UCSD-AML1 (cell line): Measurements from ENCODE around the gene ATG2B.

Experiments
- DNase-seq: peaks from one replicate; lab custom pipeline; 2025; ENCODE audit not compliant: unreplicated experiment; lab: John Stamatoyannopoulos, UW

ATG2B gene

DNA sequence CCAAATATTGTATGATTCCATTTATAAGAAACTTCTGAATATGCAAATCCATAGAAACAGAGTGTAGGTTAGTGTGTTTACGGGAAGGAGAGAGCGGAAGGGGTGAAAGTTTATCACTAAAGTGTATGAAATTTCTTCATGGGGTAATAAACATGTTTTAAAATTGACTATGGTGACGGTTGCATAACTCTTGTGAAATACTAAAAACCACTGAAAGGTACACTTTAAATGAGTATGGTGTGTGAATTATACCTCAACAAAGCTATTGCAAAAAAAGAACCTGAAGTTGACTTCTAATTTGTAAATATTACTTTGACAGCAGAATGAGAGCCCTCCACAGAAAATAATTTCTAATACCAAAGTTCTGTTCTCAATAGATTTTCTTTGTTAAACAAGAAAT, 47.1 kb downstream of the ATG2B start:
- DNase-seq, result no peak

- no peak for DNase-seq
These were observed 52.2 kb downstream of the ATG2B start for GRCh38 chr14:96310906-96311305.

DNA sequence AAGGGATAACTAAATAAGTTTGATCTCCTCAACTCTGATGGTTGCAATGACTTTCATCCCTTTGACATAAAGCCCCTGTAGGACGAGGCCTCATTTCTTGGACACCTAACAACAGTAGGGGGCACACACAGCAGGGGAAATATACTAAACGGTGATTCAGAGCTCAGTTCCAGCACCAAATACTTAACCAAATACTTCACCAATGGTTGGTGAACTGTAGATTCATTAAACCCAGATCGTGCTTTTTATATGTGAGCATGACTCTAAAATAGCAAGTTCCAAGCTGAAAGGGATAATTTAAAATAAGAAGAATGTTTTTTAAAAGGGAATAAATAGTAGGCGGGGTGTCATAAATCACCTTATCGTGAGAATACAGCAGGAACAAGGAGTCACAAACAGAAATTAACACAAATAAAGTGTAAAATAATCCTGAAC, 53.2 kb downstream of the ATG2B start:
- DNase-seq, result no peak

DNA sequence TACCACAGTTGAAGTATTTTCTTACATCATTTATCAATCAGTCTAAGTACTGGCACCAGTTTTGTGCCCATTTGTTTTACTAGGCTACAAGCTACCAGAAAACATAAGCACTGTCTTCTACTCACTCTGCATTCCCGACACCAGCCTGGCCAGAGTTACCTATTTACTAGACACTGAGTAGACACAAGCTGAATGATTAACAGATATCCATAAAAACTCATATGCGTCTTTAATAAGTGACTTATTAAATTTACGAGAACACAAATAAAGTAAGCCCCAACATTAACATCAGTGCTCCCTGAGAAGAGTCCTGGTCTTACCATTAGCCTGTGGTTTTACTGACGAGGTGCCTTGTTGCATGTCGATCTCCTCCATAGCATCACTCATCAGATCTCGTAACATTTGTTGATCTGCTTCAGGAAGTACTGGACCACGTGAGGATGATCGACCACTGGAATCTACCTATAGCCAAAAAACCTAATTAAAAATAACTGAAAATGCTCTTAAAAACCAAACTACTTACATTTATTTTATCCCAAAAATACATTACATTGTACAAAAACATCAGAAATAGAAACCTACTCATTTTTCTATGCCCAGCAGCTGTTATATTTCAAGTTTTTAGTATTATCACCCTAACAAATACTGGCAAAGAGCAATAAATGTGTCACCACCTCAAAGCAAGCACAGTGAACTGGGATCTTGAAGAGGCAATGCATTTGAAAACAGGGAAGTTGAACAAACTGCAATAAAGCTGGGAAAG, 53.8 kb downstream of the ATG2B start:
- DNase-seq, result no peak

GRCh38 chr14:96307434-96307833, 55.7 kb downstream of the ATG2B start:
- no peak for DNase-seq

- no peak for DNase-seq
These were observed 58.2 kb downstream of the ATG2B start for GRCh38 chr14:96304956-96305355.

DNA sequence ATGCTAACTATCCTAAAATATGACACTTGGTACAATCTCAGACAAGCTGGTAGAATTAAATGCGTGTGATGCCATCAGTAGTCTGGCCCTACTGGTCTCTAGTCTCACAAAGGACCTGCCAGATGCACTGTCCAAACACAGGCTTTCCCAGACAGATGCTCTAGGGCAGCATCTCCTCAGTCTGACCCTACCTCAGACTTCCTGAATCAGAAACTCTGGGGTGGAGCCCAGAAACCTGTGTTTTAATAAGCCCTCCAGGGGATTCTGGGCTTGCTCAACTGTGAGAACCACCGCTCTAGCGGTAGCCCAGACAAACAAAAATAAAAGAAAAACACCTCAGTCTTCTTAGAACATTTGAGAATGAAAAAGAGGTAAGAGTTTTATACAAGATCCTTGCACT, 59.2 kb downstream of the ATG2B start:
- DNase-seq, result no peak

GRCh38 chr14:96299441-96299840, 63.7 kb downstream of the ATG2B start:
- no peak for DNase-seq

DNA sequence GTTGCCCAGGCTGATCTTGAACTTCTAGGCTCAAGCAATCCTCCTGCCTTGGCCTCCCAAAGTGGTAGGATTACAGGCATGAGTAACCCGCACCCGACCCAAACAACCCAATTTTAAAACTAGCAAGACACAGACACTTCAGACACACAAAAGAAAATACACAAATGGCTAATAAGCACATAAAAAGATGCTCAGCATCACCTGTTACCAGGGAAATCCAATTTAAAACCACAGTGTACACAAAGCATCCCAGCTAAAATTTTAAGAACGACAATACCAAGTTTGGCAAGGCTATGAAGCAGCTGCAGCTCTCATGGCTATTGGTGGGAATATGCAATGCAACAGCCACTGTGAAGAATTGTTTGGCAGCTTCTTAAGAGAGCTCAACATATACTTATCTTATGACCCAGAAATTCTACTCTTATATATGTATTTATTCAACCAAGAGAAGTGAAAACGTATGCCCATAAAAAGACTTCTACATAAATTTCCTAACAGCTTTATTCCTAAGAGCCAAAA, 65.1 kb downstream of the ATG2B start:
- DNase-seq, result no peak

- DNase-seq, result no peak
These were observed 66.1 kb downstream of the ATG2B start for GRCh38 chr14:96297000-96297399.

- no peak for DNase-seq
These were observed 68.9 kb downstream of the ATG2B start for GRCh38 chr14:96294246-96294645.

DNA sequence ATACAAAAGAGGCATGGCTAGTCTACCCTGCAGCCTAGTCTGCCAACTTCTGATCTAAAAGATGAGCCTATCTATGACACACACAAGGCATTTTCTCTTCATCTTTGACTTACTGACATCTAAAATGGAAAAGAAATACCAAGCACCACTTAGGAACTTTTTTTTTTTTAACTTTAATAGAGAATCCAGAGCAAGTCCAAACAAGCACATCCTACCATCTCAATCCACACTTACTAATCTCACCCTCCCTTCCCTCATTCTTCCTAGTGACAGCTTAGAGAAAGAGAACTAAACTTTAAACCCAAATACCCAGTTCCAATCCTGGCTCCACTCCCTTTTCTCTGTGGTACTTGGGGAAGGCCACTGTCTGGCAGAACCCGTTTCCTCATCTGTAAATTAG, 75.3 kb downstream of the ATG2B start:
- DNase-seq, result no peak

GRCh38 chr14:96286251-96286650, 76.9 kb downstream of the ATG2B start:
- DNase-seq, result no peak

GRCh38 chr14:96285667-96286066, 77.5 kb downstream of the ATG2B start:
- DNase-seq, result no peak

- no peak for DNase-seq
These were observed 78.7 kb downstream of the ATG2B start for GRCh38 chr14:96284430-96284829.

- no peak for DNase-seq
These were observed 79.1 kb downstream of the ATG2B start for GRCh38 chr14:96284008-96284407.

DNA sequence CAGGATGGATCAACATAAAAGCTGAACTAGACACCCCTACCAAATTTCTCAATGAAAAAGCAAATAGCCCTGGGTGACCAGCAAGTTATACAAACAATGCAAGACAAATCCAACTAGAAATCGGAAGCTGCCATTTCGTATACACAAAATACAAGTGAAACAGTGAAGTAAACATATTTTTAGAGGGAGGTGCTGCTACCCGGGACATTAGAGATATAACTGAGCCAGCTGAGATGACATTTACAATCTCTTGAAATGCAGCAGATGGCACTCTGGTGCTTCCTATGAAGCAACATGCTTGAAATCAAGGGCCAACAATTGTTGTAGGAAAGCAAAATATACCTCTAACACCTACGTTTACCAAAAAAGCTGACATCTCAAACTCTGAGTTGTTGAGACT, 81.7 kb downstream of the ATG2B start:
- DNase-seq, result no peak

GRCh38 chr14:96280104-96280503, 83.0 kb downstream of the ATG2B start:
- no peak for DNase-seq

GRCh38 chr14:96279564-96279963, 83.6 kb downstream of the ATG2B start:
- DNase-seq, result no peak

DNA sequence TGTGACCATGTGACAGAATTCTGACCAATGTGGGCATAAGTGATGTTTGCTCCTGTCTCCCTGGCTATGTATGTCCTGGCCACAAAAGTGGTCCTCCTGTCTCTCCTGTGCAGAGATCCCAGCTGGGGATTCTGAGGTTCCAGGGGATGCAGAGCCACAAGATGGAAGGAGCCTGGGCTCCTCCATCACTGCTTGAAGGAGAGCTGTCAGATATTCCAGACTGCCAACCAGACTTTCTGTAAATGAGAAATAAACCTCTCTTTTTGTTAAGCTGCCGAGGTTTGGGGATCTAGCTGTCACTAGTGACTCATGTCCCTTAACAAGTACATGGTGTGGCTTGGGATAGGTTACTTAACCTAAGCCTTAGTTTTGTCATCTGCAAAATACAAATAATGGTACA, 85.3 kb downstream of the ATG2B start:
- DNase-seq, result no peak

- peak; percentile 63 for DNase-seq
These were observed 87.7 kb downstream of the ATG2B start for GRCh38 chr14:96275177-96276112.

GRCh38 chr14:96274543-96274942, 88.6 kb downstream of the ATG2B start:
- DNase-seq, result no peak
